Fibroblast of the conjunctiva (primary cell): ENCODE results near the gene GATA6.
"Not testable (repeated sequence)": the region's sequence is repeated elsewhere in the genome, so short reads cannot be mapped to it uniquely, and the experiment has no call there.

Experiments used
- DNase-seq: peaks from one replicate; pipeline ENCODE4 v3.0.0-alpha.2; 2010; ENCODE audit warnings: low read depth

The GATA6 gene

GRCh38 chr18:22182884-22183697 is 13.7 kb downstream of the GATA6 start:
- DNase-seq = no peak

DNA sequence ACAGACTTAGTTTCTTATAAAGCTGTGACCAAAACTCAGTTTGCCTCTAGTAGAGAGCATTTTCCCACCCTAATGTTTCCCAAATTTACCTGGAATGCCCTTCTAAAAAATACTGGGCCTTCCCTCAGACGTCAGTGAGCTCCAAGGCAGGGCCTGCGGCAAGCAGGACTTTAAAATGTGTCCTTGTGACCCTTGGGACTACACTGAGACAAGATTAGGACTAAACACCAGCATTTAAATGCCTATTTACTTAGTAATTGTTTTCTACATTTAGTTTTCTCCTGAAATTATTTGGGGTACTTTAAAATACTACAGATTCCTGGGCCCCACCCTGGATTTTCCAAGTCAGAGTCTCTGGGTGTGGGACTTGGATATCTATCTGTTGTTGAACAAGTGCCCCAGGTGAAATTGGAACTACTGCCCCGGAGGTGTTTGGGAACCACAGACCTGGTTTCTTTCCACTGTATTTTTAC is 14.3 kb downstream of the GATA6 start:
- no peak for DNase-seq

GRCh38 chr18:22184573-22184972 is 15.2 kb downstream of the GATA6 start:
- not testable (repeated sequence) for DNase-seq

DNA sequence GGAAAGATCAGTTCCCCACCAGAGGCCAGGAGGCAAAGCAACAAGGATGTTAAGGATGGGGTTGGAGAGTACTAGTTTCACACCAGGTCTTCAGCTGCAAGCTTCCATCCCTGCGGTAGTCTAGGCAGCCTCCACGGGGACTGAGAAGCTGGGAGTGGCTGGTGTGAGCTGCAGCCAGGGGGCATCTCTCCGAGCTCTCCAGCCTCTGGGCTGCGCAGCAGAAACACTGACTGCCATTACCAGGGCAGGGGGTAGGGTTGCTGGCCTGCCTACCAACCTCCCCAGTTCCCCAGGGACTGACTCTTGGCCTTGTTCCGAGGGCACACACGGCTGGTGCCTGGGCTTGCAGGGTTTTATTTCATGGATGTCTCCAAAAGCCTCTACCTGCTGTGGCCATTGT is 15.9 kb downstream of the GATA6 start:
- no peak for DNase-seq

DNA sequence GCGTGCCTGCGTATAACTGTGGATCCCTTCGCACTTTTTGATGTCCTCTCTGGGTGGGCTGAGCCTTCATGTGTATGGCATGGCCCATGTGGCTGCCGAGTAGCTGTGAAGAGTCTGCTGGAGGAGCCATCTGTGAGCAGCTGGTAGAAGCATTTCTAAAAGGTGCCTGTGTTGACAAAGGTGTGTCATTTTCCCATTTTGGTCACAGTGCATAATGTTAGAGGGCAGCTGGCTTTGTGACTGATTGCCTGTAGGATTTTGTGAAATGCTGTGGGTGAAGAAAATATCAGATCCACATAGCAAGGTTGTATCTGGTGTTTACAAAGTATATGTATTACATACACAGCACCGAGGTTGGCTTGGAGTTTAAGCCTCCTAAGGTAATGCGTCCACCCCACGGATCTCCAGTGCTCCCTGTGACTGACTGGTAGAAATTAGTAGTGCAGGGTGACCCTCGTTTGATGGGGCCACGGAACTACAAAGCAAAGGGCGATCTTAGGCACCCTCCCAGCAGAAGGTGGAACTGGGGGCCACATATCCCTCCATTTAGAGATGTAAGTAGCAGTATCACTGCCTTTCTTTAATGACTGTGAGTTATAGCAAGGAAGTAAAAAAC is 16.5 kb downstream of the GATA6 start:
- no peak for DNase-seq

- DNase-seq = no peak
These were observed 17.1 kb downstream of the GATA6 start for GRCh38 chr18:22186484-22186971.

DNA sequence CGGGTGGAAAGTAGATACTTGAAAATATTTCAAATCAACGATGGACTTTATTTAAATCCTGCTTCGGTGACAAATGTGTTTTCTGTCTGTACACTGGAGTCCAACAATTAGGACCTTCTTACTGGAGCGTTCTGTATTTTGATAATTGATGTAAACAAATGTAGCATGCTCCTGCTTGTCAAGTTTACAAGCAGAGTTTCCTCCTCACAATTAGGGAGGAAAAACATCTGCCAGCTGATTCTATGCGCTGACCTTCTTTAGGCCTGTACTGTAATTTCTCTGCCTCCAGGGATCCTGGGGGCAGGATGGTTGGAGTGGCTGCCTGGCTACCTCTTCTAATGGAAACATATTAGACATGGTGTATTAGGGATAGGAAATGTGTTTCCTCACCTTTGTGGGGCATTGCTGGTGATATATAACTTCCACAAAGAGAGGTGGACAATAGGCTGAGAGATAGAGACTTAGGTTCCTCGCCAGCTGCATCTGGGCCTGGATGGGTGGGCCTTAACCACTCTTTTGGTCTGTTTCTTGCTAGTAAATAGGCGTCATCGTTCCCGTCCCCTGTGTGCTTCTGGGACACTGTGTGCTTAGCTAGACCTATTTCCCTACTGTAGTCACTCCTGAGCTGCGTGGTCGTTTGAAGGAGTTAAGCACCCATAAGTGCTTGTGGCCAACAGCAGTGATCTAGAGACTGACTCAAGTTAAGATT is 19.3 kb downstream of the GATA6 start:
- no peak for DNase-seq

DNA sequence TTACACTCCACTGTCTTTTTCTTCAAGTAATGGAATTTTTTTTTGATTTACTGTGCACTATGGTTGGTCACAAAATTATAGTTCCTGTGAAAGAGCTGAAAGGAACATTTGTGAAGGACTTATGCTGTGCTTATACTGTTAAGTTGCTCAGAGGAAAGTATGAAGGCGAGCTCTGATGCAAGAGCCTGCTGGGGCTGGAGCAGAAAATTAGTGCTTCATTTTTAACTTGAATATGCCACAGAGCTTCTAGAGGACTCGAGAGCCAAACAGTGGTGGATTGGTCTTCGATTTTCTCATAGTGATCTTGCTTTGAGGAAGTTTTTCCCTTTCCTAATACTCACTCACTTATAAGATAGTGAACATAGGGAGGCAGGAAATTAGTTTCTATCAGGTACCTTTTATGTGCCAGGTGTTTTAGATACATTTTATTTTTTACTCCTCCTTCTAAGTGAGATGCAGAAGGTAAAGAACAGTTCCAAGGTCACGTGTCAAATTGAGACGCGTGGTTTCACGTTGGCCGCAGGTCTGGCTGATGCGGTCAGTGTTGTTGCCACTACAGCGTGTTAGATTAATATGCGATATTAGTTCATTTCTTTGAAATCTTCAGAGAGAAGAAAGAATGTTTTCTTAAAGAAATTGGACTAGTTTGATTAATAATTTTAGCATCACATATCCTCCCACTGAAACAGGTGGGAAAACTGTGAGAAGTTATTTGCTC is 20.2 kb downstream of the GATA6 start:
- DNase-seq = no peak

DNA sequence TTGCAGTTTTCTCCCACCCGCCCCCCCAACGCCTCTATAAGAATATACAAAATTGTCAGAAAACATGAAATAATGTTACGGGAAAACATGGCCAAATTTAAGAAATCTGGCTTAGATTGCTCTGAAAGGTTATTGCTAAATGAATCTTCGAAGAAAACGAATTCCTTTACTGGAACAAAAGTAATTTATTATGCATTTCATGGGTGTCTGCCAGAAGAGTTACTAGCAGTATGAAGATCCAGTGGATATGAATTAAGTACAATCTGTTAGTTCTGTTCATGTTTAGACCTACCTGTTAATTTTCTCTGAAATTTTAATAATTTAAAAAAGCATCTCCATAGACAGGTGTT is 21.9 kb downstream of the GATA6 start:
- no peak for DNase-seq

GRCh38 chr18:22191923-22192322 is 22.5 kb downstream of the GATA6 start:
- DNase-seq = no peak

DNA sequence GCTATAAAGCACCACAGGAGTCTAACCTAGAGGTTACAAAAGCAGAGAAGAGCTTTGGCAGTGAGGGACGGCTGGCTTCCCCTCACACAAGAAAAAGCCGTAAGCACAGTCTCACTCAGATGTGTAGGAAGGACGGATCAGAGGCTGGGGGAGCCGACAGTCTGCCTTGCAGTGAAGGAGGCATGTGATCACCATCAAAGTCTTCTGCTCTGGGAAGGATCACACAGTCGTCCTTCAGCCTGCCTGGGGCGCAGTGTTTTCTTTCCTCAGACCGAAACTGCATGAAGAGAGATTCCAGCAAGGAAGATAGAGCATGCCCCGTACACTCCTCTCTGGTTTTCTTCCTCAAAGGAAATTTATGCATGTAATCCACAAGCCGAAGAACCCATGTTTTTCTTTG is 24.1 kb downstream of the GATA6 start:
- no peak for DNase-seq

DNA sequence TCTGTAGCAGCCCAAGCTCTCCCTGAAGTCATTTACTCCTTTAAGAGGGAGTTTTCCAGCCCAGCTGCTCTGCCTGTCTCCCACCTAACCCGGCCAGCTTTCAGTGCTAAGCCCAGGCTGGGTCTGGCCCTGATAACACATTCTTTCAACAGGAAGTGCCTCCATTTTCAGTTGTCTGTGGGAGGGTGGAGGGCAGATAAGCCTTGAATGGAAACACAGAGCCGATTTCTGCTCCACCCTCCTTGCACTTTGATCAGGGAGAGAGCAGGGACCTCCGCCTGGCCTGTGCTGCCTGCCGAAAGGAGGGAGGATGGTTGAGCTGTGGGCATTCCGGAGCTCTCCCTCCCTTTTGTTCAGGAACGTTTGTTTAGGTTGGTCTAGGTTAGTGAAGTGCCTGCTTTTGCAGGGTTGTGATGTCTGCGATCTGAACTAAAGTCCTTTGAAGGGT is 24.8 kb downstream of the GATA6 start:
- DNase-seq = no peak

GRCh38 chr18:22195052-22195451 is 25.7 kb downstream of the GATA6 start:
- DNase-seq = no peak

DNA sequence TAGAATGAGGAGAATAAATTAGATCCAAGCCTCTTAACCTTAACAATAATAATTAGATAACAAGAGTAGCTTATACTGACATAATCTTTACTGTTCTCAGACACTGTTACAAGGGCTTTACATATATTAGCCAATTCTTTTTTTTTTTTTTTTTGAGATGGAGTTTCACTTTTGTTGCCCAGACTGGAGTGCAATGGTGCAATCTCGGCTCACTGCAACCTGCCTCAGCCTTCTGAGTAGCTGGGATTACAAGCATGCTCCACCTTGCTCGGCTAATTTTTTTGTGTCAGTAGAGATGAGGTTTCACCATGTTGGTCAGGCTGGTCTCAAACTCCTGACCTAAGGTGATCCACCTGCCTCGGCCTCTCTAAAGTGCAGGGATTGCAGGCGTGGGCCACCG is 27.6 kb downstream of the GATA6 start:
- not testable (repeated sequence) for DNase-seq

- no peak for DNase-seq
These were observed 28.3 kb downstream of the GATA6 start for GRCh38 chr18:22197668-22198067.

DNA sequence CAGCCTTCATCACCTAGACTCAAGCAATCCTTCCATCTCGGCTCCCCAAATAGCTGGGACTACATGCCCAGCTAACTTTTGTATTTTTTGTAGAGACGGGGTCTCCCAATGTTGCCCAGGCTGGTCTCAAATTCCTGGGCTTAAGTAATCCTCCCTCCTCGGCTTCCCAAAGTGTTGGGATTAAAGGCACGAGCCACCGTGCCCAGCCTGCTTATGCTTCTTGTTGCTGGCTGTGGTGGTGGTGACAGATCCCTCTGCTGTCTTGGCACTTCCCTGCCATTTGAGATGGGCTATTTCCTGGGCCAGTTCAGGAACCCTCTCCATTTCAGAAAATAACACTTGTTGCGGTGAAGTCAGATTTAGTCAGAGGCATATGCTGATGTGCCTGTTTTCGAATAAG is 28.8 kb downstream of the GATA6 start:
- DNase-seq = no peak

GRCh38 chr18:22199005-22199404 is 29.6 kb downstream of the GATA6 start:
- DNase-seq = no peak

DNA sequence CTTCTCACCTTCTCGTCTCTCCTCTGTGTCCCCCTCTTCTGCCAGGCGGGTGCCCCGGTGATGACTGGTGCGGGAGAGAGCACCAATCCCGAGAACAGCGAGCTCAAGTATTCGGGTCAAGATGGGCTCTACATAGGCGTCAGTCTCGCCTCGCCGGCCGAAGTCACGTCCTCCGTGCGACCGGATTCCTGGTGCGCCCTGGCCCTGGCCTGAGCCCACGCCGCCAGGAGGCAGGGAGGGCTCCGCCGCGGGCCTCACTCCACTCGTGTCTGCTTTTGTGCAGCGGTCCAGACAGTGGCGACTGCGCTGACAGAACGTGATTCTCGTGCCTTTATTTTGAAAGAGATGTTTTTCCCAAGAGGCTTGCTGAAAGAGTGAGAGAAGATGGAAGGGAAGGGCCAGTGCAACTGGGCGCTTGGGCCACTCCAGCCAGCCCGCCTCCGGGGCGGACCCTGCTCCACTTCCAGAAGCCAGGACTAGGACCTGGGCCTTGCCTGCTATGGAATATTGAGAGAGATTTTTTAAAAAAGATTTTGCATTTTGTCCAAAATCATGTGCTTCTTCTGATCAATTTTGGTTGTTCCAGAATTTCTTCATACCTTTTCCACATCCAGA is 31.3 kb downstream of the GATA6 start:
- no peak for DNase-seq

- DNase-seq = no peak
These were observed 33.6 kb downstream of the GATA6 start for GRCh38 chr18:22203035-22203434.

GRCh38 chr18:22203536-22204213 is 34.3 kb downstream of the GATA6 start:
- no peak for DNase-seq

DNA sequence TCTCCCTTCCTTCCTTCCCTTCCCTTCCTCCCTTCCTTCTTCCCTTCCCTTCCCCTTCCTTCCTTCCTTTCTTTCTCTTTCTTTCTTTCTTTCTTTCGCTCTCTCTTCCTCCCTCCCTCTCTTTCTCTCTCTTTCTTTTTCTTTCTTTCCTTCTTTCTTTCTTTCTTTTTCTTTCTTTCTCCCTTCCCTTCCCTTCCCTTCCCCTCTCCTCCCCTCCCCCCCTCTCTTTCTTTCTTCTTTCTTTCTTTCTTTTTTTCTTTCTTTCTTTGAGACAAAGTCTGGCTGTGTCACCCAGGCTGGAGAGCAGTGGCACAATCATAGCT is 34.8 kb downstream of the GATA6 start:
- no peak for DNase-seq
